ENCODE measurements around the gene PSORS1C1. TPM values are rescaled to one million over a fixed set of nuclear protein-coding genes. Genes with fewer than 3 reads are reported as not detected.

Gene PSORS1C1
- total RNA-seq, 1 donor from 2014 or later: 8.2 TPM

DNA sequence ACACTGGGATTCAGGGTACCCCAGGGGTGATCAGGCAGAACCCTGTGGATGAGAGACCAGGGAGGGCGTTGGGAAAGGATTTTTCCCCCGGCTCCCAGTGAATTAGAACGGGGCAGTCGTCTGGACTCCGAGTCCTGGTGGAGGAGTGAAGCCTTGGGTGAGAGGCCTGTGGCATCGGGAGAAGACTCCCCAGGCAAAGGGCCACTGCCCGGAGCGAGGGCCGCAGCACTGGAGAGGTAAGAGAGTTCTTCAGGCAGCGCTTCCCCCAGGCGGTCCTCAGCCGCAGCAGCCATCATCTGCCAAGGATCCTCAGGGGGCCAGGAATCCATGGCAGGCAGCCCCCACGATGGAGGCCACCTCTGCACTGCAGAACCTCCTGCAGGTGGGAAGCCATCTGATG, 2.9 kb upstream of the PSORS1C1 start:
- TF ChIP-seq, protein P1, sequence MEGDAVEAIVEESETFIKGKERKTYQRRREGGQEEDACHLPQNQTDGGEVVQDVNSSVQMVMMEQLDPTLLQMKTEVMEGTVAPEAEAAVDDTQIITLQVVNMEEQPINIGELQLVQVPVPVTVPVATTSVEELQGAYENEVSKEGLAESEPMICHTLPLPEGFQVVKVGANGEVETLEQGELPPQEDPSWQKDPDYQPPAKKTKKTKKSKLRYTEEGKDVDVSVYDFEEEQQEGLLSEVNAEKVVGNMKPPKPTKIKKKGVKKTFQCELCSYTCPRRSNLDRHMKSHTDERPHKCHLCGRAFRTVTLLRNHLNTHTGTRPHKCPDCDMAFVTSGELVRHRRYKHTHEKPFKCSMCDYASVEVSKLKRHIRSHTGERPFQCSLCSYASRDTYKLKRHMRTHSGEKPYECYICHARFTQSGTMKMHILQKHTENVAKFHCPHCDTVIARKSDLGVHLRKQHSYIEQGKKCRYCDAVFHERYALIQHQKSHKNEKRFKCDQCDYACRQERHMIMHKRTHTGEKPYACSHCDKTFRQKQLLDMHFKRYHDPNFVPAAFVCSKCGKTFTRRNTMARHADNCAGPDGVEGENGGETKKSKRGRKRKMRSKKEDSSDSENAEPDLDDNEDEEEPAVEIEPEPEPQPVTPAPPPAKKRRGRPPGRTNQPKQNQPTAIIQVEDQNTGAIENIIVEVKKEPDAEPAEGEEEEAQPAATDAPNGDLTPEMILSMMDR (IDR thresholded peaks at IDR 0.05): no peak
- Histone ChIP-seq H3K36me3 (no peaks in the 10 kb centered on the region), H3K27ac (no peak overlapping the region), H3K4me1 (peaks cover 19% of the 10 kb centered on the region), H3K9me3 (no peaks in the 10 kb centered on the region), H3K4me3 (no peak overlapping the region), H3K27me3 (no peaks in the 10 kb centered on the region)
- intact Hi-C loops (cut with DNase I): no loop called here
- ATAC-seq: no peak
- DNase-seq: no peak

GRCh38 chr6:31112478-31112877, 2.1 kb upstream of the PSORS1C1 start, which contains the start of gene C6orf15:
TSS of gene C6orf15 (minus strand) at chr6:31112575. CDS start at chr6:31112555, 20 bp downstream.
- intact Hi-C loops (cut with DNase I): no loop called here
- Histone ChIP-seq H3K36me3 (no peaks in the 10 kb centered on the region), H3K9me3 (no peaks in the 10 kb centered on the region), H3K27ac (no peak within 1 kb of the TSS), H3K4me3 (no peak within 1 kb of the TSS), H3K27me3 (no peaks in the 10 kb centered on the region), H3K4me1 (peaks cover 19% of the 10 kb centered on the region)
- DNase-seq (no peak), ATAC-seq (no peak)
- TF ChIP-seq, protein P1 (IDR thresholded peaks at IDR 0.05): no peak

DNA sequence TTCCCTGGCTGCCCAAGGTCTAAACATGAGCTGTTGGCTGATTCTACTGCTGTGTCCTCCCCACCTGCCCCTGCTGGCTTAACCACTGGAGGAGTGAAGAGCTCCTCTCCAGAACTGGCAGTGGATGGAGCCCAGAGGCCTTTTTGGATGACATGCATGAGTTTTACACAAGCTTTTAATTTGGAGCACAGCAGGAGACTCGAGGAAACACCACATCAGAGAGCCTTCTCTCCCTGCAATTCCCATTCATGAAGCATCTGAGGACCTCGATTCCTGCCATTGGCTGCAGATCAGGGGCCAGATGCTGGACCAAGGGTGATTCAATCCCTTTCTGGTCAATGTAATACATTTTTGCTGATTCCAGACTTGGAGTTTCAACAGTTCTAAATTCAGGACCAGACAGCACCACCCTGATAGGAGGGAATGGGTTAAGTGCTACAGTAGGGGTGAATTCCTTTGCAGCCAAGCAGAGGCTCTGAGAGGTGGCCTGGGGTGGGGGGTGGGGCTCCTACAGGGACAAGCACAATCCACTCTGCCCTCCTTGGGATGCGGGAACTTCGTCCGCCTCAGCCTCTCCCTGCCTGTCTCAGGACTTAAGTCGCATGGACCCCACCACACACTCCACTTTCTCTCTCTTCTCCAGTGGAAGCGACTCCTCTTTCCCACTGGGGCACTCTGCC, 599 bp upstream of the PSORS1C1 start:
- no peak overlapping the region for H3K4me3 ChIP-seq
- H3K36me3 ChIP-seq: no peaks in the 10 kb centered on the region
- H3K27me3 ChIP-seq: no peaks in the 10 kb centered on the region
- peaks cover 19% of the 10 kb centered on the region for H3K4me1 ChIP-seq
- H3K27ac ChIP-seq: peak overlapping the region; percentile 74
- no peak for DNase-seq
- TF ChIP-seq, protein P1 (IDR thresholded peaks at IDR 0.05): no peak
- intact Hi-C loops (cut with DNase I): no loop called here
- H3K9me3 ChIP-seq: no peaks in the 10 kb centered on the region
- peak; percentile 34 for ATAC-seq

GRCh38 chr6:31114970-31115849, 610 bp downstream of the PSORS1C1 start:
- H3K27me3 ChIP-seq: no peaks in the 10 kb centered on the region
- H3K9me3 ChIP-seq: no peaks in the 10 kb centered on the region
- DNase-seq: no peak
- peak overlapping the region; percentile 74 for H3K27ac ChIP-seq
- peaks cover 19% of the 10 kb centered on the region for H3K4me1 ChIP-seq
- TF ChIP-seq, protein P1 (IDR thresholded peaks at IDR 0.05): peak; percentile 34
- intact Hi-C loops (cut with DNase I): no loop called here
- ATAC-seq: peak; percentile 65
- H3K4me3 ChIP-seq: peak overlapping the region; percentile 34
- no peaks in the 10 kb centered on the region for H3K36me3 ChIP-seq

DNA sequence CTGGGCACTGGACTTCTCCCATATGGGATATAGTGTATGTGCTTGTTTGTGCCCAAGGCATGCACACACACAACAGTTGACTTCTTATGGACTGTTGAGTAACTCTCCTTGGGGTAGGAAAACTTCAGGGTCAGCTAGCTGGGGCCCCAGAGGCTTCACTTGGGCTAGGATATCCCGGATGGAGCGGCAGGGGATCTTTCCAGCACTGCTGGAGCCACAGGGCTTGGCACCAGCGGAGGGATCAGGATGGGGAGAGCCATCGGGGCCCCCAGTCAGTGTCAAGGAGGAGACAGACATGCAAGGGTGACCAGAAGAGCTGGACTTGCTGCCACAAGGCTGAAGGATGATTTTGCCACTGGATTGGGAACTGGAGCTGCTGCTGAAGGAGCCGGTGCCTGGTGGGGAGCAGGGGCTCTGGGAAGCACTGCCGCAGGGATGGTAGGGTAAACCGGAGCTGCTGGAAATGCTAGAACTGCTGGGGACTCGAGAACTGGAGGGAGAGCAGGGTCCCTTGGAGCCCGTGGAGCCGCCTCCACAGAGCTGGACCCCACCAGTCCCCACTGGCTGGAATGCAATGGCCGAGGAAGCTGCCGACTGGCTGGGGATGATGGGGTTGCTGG, 1.5 kb downstream of the PSORS1C1 start:
- DNase-seq (no peak), ATAC-seq (no peak)
- intact Hi-C loops (cut with DNase I): no loop called here
- TF ChIP-seq, protein P1 (IDR thresholded peaks at IDR 0.05): no peak
- H3K9me3 ChIP-seq: no peaks in the 10 kb centered on the region
- no peak overlapping the region for H3K4me3 ChIP-seq
- H3K36me3 ChIP-seq: no peaks in the 10 kb centered on the region
- no peaks in the 10 kb centered on the region for H3K27me3 ChIP-seq
- no peak overlapping the region for H3K27ac ChIP-seq
- H3K4me1 ChIP-seq: peaks cover 19% of the 10 kb centered on the region

Measured in upper lobe of right lung (tissue), 1 donor.